HepG2 (cell line): ENCODE results near the gene ARF4. TPM values are rescaled to one million over a fixed set of nuclear protein-coding genes. Genes with fewer than 3 reads are reported as not detected.

Source experiments
- AKAP8 ChIP-seq: sonication (generic); formaldehyde crosslinking; IDR thresholded peaks from 2 replicates; pipeline ENCODE4 v1.5.1; 2020; ENCODE audit warnings: mild to moderate bottlenecking, missing genetic modification reagents
- ARNT2 ChIP-seq: sonication (generic); formaldehyde crosslinking; IDR thresholded peaks from 2 replicates; pipeline ENCODE4 v1.8.0; 2022; ENCODE audit warnings: mild to moderate bottlenecking, low read depth, missing genetic modification reagents, moderate library complexity
- CCDC6 ChIP-seq: sonication (generic); formaldehyde crosslinking; IDR thresholded peaks from 2 replicates; pipeline ENCODE4 v1.8.1; 2022; ENCODE audit warnings: mild to moderate bottlenecking, missing genetic modification reagents, moderate library complexity
- CREB3 ChIP-seq: sonication (generic); formaldehyde crosslinking; IDR thresholded peaks from 2 replicates; pipeline ENCODE4 v1.5.0; 2020; ENCODE audit warnings: missing genetic modification reagents
- DMAP1 ChIP-seq: IDR thresholded peaks from 2 replicates; pipeline ENCODE4 v1.6.1; 2016
- DMTF1 ChIP-seq: sonication (generic); formaldehyde crosslinking; IDR thresholded peaks from 2 replicates; pipeline ENCODE4 v1.4.0; 2020; ENCODE audit warnings: mild to moderate bottlenecking, missing genetic modification reagents
- EP300 ChIP-seq, 3 experiments: sonication (generic) in 1 of 3; formaldehyde crosslinking in 1 of 3; IDR thresholded peaks; 2 replicates each; pipeline versions ENCODE4 v1.5.1 to v1.6.1; 2011 to 2020; ENCODE audit warnings: low read depth in 2 of 3, low read length in 2 of 3, borderline replicate concordance in 1 of 3, improper control_type of control experiment in 1 of 3, mild to moderate bottlenecking in 1 of 3, missing genetic modification reagents in 1 of 3, moderate library complexity in 1 of 3
- GRHL1 ChIP-seq: sonication (generic); formaldehyde crosslinking; conservative IDR thresholded peaks from 2 replicates; pipeline ENCODE4 v1.8.0; 2022; ENCODE audit warnings: missing genetic modification reagents
- IKZF4 ChIP-seq: sonication (generic); formaldehyde crosslinking; IDR thresholded peaks from 2 replicates; pipeline ENCODE4 v1.5.1; 2020; ENCODE audit warnings: borderline replicate concordance, mild to moderate bottlenecking, low read depth, missing genetic modification reagents; ENCODE audit errors: not compliant biosample characterization
- JUND ChIP-seq: sonication (generic); formaldehyde crosslinking; IDR thresholded peaks from 2 replicates; pipeline ENCODE4 v1.8.0; 2022; ENCODE audit warnings: mild to moderate bottlenecking, missing genetic modification reagents
- KDM5A ChIP-seq: fragments of 200-600 bp; sonication (generic); IDR thresholded peaks from 2 replicates; pipeline ENCODE4 v1.7.0; 2018; ENCODE audit warnings: antibody characterized with exemption, mild to moderate bottlenecking, low read length, borderline replicate concordance
- KDM5B ChIP-seq: sonication (generic); formaldehyde crosslinking; IDR thresholded peaks from 2 replicates; pipeline ENCODE4 v1.4.0; 2020; ENCODE audit warnings: missing genetic modification reagents, mild to moderate bottlenecking, borderline replicate concordance
- LRRFIP1 ChIP-seq: sonication (generic); formaldehyde crosslinking; conservative IDR thresholded peaks from 2 replicates; pipeline ENCODE4 v1.4.0; 2020; ENCODE audit warnings: missing genetic modification reagents
- RAD51 ChIP-seq: fragments of 450-650 bp; IDR thresholded peaks from 2 replicates; pipeline ENCODE4 v1.6.1; 2016; ENCODE audit warnings: borderline replicate concordance
- RBM39 ChIP-seq: fragments of 200-400 bp; formaldehyde crosslinking; IDR thresholded peaks from one replicate; pipeline ENCODE4 v1.6.1; 2018; ENCODE audit warnings: antibody characterized with exemption, mild to moderate bottlenecking, low read depth, low read length; ENCODE audit not compliant: poor library complexity, severe bottlenecking
- SIX4 ChIP-seq: sonication (generic); formaldehyde crosslinking; IDR thresholded peaks from 2 replicates; pipeline ENCODE4 v1.4.0; 2020; ENCODE audit warnings: missing genetic modification reagents
- SP4 ChIP-seq: sonication (generic); formaldehyde crosslinking; IDR thresholded peaks from 2 replicates; pipeline ENCODE4 v1.8.1; 2023; ENCODE audit warnings: mild to moderate bottlenecking, missing genetic modification reagents
- ZNF263 ChIP-seq: sonication (generic); formaldehyde crosslinking; IDR thresholded peaks from 2 replicates; pipeline ENCODE4 v1.4.0; 2020; ENCODE audit warnings: missing genetic modification reagents
- ZNF34 ChIP-seq: sonication (generic); formaldehyde crosslinking; IDR thresholded peaks from 2 replicates; pipeline ENCODE4 v1.4.0; 2020; ENCODE audit warnings: mild to moderate bottlenecking, missing genetic modification reagents, borderline replicate concordance
- ZNF564 ChIP-seq: sonication (generic); formaldehyde crosslinking; IDR thresholded peaks from 2 replicates; pipeline ENCODE4 v1.8.1; 2023; ENCODE audit warnings: mild to moderate bottlenecking, missing genetic modification reagents
- ZNF782 ChIP-seq: sonication (generic); formaldehyde crosslinking; IDR thresholded peaks from 2 replicates; pipeline ENCODE4 v1.4.0; 2020; ENCODE audit warnings: missing genetic modification reagents, mild to moderate bottlenecking, borderline replicate concordance
- polyA plus RNA-seq, 8 experiments: library from polyadenylated mRNA; depleted of rRNA in 3 of 8; stranded (reverse) in 7 of 8; unstranded in 1 of 8; fragments of >200 nt; fragmentation: Illumina TruSeq in 4 of 8; extraction: Trizol in 4 of 8; gene quantifications; 2 replicates each; pipeline versions ENCODE4 v1.2.1 to v1.2.3, GENCODE V29; 2011 to 2016; ENCODE audit warnings: low read depth in 4 of 8, missing spikeins in 1 of 8, mixed read lengths in 1 of 8; ENCODE audit not compliant: insufficient read depth in 1 of 8
- total RNA-seq, 5 experiments: library from RNA; depleted of rRNA; stranded (reverse); fragments of >200 nt; fragmentation: Illumina TruSeq; extraction: Trizol; gene quantifications; 2 replicates each; pipeline ENCODE4 v1.2.3, GENCODE V29; 2016; ENCODE audit warnings: low read depth in 1 of 5

Gene ARF4
- total and polyA plus RNA-seq, 2 of the 13 experiments (the other 11 are each of a cell fraction or from before 2014, with no cell fraction given), result 184 to 250 TPM

- TF ChIP-seq LRRFIP1 (no peak; the same call in 1 of the 2 replicates), RBM39 (no peak), RAD51 (no peak), ARNT2 (peak; percentile 74), CREB3 (CRISPR knock-in tag) (no peak), KDM5A (no peak), ZNF263 (CRISPR knock-in tag) (no peak), EP300 (IDR thresholded peaks at IDR 0.05; ENCODE audit: low read depth in 2 of 2, low read length in 2 of 2) (peak; percentile 3 to 83; a peak in 2 of 4 replicates), EP300 (CRISPR knock-in tag; IDR thresholded peaks at IDR 0.05; ENCODE audit: borderline replicate concordance) (peak; percentile 61; the same call in 1 of the 2 replicates), ZNF782 (CRISPR knock-in tag) (no peak; the same call in 1 of the 2 replicates), IKZF4 (CRISPR knock-in tag) (peak; percentile 34), DMTF1 (no peak), SIX4 (CRISPR knock-in tag) (peak; percentile 50), CCDC6 (CRISPR knock-in tag) (0 out of 2 replicates have a peak, but pooled peaks have one; percentile 6), KDM5B (CRISPR knock-in tag) (peak; percentile 71; the same call in 1 of the 2 replicates), JUND (CRISPR knock-in tag) (peak; percentile 41; the same call in 1 of the 2 replicates), AKAP8 (CRISPR knock-in tag) (peak; percentile 83; the same call in 1 of the 2 replicates), DMAP1 (CRISPR knock-in tag) (peak; percentile 97), ZNF564 (CRISPR knock-in tag) (no peak), SP4 (peak; percentile 73), ZNF34 (CRISPR knock-in tag) (no peak), GRHL1 (CRISPR knock-in tag) (no peak)
Observed at GRCh38 chr3:57597127-57597923, at the start of gene ARF4 (continued).
